GM18519 (cell line): ENCODE results near the gene KIFC1.

Experiments used
- ATAC-seq: cut with Tn5 transposase; IDR thresholded peaks from one replicate; pipeline ENCODE4 v1.9.1; 2021; ENCODE audit warnings: mild to moderate bottlenecking, moderate library complexity; ENCODE audit not compliant: unreplicated experiment, low FRiP score

KIFC1 gene

DNA sequence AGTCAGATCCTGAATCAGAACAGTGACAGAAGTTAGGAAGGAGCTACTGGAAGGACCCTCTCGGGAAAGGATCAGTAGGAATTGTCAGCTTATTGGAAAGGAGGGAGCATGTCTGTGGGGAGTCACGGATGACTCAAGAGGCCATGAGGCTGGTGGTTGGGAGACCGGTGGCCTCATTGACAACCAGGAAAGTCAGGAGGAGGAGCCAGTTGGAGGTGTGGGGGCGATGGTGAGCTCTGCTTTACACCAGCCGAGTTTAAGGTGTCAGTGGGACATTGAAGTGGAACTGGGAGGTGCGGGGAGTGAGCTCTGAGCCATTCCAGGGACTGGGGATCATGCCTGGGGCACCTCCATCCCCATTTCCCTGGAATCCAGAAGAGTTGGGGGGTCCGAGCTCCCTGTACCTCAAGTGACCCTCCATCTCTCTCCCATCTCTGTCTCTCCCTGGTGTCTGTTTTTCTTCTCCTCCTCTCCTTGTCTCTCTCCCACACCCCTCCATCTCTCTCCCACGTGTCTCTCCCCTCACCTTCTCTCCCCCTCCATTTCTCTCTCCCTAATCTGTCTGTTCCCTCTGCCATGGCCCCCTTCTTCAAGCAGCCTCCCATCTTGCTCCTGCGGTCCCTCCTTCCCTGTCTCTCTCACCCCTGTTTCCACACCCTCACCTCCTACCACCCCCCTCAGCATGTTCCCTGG lies 48.5 kb downstream of the KIFC1 start:
- no peak for ATAC-seq

DNA sequence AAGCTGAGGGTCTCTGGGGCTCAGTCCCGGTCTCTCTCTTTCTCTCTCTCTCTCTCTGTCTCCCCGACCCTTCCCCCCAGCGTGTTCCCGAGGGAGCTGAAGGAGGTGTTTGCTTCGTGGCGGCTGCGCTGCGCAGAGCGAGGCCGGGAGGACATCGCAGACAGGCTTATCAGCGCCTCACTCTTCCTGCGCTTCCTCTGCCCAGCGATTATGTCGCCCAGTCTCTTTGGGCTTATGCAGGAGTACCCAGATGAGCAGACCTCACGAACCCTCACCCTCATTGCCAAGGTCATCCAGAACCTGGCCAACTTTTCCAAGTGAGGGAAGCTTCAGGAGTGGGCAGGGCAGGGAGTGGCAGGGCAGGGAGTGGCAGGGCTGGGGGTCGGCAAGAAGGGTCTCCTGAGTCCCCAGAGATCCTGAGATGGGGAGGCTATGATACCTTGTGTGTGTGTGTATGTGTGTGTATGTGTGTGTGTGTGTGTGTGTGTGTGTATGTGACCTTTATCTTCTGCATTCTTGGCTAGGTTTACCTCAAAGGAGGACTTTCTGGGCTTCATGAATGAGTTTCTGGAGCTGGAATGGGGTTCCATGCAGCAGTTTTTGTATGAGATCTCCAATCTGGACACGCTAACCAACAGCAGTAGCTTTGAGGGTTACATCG lies 49.2 kb downstream of the KIFC1 start:
- ATAC-seq: no peak

DNA sequence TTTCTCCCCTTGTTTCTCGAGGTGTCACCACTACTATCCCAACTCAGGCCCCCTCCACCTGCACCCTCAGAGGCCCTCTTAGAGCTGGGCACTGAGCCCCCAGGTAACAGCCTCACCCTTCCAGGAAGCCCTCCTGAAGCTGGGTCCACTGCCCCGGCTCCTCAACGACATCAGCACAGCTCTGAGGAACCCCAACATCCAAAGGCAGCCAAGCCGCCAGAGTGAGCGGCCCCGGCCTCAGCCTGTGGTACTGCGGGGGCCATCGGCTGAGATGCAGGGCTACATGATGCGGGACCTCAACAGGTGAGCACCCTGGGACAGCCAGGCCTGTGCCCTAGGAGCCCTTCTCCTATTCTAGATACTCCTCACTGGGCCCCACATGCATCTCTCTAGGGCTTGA lies 49.8 kb downstream of the KIFC1 start:
- no peak for ATAC-seq

DNA sequence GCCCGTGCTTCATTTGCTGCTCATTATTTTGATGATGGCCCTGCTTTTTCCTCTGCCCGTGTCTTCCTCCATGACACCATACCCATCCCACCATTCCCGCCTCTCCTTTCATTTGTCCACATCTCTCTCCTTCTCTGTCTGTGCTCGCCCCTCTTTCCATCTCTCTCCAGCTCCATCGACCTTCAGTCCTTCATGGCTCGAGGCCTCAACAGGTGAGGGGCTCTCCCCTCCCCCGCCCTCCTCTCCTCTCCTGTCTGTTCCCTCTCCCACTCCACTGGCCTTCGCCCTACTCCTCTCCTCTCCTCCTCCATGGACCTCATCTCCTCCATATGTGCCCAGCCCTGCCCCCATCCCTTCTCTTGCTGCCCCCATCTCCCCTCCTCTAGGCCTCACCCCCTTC lies 50.7 kb downstream of the KIFC1 start:
- no peak for ATAC-seq

DNA sequence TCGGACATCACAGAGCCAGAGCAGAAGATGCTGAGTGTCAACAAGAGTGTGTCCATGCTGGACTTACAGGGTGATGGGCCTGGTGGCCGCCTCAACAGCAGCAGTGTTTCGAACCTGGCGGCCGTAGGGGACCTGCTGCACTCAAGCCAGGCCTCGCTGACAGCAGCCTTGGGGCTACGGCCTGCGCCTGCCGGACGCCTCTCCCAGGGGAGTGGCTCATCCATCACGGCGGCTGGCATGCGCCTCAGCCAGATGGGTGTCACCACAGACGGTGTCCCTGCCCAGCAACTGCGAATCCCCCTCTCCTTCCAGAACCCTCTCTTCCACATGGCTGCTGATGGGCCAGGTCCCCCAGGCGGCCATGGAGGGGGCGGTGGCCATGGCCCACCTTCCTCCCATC lies 51.4 kb downstream of the KIFC1 start:
- no peak for ATAC-seq

DNA sequence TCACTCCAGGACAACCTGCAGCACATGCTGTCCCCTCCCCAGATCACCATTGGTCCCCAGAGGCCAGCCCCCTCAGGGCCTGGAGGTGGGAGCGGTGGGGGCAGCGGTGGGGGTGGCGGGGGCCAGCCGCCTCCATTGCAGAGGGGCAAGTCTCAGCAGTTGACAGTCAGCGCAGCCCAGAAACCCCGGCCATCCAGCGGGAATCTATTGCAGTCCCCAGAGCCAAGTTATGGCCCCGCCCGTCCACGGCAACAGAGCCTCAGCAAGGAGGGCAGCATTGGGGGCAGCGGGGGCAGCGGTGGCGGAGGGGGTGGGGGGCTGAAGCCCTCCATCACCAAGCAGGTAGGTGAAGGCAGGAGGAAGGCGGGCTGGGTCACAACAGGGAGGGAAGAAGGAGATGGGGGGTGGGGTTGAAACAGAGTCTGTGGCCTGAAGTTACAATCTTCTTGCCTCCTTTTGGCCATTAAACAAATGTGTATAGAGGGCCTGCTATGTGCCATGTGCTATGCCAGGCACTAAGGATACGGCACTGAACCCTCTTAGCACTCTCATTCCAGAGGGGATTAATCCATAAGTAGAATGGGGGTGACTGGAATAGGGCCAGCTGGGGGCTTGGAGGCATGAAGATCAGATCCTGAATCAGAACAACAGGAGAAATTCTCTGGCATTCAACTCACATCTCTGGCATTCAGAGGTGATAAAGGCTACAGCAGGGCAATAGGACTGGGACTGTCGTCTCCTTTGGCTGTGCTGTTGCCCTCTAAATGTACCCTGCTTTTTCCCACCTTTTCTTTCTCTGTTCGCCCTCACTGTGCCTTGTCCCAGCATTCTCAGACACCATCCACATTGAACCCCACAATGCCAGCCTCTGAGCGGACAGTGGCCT lies 52.2 kb downstream of the KIFC1 start:
- ATAC-seq: no peak

DNA sequence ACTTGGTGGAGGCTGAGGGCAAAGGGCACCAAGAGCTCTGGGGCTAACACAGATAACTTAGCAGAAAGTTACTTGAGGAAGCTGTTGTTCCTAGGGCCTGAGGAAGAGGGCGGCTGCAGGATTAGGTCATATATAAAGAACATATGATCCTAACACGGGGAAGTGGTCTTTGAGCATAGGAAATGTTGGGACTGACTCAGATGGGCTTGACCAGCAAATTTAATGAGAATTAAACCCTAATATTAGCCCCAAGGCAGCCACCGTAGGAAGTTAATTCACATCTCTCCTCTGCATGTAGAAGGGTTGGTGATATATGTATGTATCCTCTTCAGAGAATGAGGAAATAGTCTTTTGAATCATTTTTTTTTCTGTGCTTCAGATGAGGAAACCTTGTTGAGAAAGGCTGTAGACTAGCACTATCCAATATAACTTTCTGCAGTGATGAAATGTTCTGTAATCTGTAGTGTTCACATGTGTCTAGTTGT lies 53.5 kb downstream of the KIFC1 start:
- no peak for ATAC-seq

DNA sequence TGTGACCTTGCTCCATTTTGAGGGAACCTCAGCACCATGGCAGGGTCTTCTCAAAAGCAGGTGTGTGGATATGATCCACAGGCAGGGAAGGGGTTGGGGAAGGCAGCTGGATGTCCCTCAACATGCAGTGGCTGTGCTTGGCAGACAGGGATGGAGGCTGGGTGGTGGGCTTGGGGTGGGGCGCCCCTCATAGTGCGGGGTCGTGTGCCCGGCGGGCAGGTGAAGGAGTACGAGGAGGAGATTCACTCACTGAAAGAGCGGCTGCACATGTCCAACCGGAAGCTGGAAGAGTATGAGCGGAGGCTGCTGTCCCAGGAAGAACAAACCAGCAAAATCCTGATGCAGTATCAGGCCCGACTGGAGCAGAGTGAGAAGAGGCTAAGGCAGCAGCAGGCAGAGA lies 54.7 kb downstream of the KIFC1 start:
- no peak for ATAC-seq

DNA sequence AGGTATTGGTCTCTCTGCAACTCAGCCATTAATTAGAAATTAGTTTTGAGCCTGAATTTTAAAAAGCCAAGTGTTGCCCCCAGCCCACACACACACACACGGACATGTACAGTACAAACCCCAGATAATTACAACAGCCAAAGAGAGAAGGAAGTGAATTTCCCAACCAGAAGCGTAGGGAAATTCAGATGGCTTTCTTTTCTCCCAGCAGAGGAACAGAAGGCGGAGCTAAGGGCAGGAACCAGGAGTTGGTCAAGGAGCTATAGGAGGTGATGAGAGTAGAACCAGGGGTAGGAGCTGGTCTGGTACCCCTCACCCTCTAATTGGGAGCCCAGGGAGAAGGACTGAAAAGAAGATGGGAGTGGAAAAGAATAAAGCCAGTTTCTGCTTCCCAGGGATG lies 58.8 kb downstream of the KIFC1 start:
- no peak for ATAC-seq

DNA sequence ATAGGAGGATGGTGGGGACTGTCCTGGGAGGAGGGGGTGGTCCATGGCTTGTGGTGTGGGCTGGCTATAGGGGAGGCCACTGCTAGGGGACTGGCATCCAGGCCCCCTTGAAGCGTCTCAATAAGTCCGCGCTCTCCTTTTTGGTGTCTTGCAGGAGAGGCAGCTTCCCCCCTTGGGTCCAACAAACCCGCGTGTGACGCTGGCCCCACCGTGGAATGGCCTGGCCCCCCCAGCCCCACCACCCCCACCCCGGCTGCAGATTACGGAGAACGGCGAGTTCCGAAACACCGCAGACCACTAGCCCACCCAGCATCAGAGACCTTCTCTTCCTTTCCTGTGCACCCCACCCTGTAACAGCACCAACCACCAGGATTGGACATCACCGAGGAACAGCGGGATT lies 60.0 kb downstream of the KIFC1 start:
- ATAC-seq: no peak

DNA sequence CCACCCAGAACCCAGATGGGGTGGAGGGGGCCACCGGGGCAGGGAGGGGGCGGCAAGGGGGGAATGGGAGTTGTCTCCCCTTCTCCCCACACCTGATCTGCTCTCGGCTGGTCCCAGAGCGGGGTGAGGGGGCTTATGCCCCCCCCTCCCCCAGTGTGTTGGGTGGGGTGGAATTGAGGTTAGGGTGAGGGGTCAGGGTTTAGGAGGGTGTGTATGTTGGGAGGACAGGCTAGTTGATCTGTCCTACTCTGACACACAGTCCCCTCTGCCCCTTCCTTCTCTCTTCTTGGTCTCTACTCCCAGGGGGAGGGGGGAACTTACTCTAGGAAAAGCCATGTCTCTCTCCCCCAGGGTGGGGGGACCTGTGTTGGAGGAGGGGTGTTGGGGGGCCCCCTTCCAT lies 60.9 kb downstream of the KIFC1 start:
- ATAC-seq: no peak

DNA sequence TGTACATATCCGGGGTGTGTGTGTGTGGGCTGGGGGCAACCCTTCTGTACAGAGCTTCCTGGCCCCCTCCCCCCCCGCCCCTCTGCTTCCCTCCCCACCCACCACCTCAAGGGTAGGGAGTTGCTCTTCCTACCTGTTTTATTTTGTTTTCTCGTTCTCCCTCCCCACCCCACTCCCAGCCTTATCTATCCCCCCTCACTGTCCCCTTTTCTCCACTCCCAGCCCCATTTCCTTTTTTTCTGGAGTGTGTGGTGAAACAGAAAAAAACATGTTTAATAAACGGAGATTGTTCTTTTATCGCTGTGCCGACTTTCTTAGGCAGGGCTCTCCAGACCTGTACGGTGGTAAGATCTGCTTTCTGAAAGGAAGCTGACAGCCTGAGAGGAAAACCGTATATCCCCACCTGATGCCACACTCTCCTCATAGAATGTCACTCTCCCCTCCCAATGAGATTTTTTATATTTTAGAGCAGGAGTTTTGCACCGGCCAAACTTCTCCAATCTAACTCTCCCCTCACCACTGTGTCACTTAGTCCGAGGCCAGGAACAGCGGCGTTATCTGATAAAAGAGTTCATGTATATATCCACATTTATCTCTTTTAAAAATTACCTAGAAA lies 61.9 kb downstream of the KIFC1 start:
- no peak for ATAC-seq

DNA sequence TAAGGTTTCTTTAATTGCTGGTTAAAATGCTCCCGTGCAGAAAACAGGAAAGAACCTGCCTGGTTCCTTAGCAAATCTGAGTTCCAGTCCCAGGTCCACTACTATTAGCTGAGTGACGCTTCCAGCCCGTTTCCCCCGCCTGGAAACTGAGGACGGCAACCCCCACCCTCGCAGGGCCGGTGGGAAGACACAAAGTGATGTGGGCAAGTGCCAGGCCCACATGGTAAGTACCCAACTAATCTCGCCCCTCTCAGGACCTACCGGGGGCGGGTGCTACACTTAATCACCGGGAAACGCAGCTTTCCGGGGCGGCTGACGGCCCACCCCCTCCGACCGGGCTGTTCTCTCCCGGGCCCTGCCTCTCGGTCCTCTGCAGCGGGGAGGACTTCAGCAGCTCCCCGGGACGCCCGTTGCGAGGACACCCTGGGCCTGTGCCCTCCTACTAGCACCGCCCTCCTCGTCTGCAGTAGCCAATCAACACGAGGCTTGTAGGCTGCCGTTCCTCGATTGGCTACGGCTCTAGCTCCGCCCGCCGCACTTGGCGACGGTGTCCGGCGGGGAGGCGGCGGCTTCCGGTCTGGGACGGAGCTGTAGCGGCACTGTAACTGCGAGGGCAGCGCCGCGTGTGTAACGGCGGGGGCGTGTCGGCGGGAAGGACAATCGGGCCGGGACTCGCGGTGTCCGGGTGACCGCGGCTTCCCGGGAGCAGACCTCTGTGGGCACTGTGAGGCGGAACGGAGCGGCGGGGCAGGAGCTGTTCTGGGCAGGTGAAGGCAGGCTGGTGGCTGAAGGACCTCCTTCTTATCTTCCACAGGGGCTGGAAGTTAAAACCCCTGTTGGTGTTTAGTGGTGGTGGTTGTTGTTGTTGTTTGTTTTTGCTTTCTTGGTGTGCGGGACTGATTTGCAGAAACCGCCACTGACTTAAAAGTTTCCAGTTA lies 62.7 kb downstream of the KIFC1 start, which contains the start of gene ZBTB9:
Gene ZBTB9 (plus strand): TSS at position 568 of the 938 bp plus-strand sequence. CDS start 525 bp downstream, outside the sequence.
- peak; percentile 96 for ATAC-seq

DNA sequence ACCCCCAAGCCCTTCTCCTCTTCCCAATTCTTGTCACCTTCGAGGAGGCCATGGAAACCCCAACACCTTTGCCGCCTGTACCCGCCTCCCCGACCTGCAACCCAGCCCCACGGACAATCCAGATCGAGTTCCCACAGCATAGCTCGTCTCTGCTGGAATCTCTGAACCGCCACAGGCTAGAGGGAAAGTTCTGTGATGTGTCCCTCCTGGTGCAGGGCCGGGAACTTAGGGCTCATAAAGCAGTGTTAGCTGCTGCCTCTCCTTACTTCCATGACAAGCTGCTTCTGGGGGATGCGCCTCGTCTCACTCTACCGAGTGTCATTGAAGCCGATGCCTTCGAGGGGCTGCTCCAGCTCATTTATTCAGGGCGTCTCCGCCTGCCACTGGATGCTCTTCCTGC lies 63.4 kb downstream of the KIFC1 start:
- ATAC-seq: no peak

DNA sequence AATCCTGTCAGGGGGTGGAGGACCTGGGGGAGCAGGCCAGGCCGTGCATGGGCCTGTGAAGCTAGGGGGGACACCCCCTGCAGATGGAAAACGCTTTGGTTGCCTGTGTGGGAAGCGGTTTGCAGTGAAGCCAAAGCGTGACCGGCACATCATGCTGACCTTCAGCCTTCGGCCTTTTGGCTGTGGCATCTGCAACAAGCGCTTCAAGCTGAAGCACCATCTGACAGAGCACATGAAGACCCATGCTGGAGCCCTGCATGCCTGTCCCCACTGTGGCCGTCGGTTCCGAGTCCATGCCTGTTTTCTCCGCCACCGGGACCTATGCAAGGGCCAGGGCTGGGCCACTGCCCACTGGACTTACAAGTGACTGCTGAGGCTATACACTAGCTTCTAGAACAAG lies 64.5 kb downstream of the KIFC1 start:
- no peak for ATAC-seq

DNA sequence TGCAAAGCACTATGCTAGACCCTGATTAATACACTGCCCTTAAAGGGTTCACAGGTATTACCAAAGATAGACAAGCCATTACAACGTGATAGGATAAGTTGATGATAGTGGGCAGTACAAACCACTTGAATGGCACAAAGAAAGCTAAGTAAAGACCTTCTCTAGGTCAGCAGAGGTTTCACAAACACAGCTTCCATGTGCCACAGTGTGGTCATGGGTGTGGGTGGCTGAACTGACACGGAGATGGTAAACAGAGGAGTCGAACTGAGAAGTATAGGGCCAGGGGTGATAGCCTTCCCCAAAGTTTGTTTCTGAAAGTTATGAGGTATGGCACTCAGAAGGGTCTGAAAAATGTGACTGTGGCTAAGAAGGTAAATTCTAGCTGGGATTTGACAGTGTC lies 67.1 kb downstream of the KIFC1 start:
- no peak for ATAC-seq

DNA sequence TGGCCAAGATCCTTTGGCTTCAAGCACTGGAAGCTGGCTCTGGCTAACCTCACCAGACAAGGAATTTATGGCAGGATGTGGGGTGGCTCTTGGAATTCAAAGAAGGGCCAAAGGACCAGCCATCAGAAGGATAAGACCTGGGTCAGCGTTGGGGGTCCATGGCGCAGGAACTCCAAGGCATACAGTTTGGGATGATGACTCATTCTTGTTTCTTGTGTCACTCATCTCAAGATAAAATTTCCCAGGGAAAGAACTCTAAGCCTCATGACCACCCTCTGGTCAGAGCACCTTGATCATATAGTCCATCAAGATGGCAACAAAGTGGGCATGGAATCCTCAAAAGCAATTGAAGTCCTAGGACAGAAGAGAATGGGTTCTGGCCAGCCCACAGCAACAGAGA lies 67.6 kb downstream of the KIFC1 start:
- ATAC-seq: no peak
